Ureter (tissue), 1 donor: Measurements from ENCODE around the gene CACNA1C. TPM values are rescaled to one million over a fixed set of nuclear protein-coding genes. Genes with fewer than 3 reads are reported as not detected.

Experiments
- DNase-seq: peaks from one replicate; pipeline ENCODE4 v3.0.0-alpha.2; 2020; ENCODE audit warnings: low spot score
- total RNA-seq: library from RNA; stranded (reverse); gene quantifications from one replicate; pipeline ENCODE4 v1.2.4, GENCODE V29; 2023
- donor health status: DM: yes; HTN: yes; CAD: no.

Gene CACNA1C
- total RNA-seq, 1 donor from 2014 or later, result 30.1 TPM

DNA sequence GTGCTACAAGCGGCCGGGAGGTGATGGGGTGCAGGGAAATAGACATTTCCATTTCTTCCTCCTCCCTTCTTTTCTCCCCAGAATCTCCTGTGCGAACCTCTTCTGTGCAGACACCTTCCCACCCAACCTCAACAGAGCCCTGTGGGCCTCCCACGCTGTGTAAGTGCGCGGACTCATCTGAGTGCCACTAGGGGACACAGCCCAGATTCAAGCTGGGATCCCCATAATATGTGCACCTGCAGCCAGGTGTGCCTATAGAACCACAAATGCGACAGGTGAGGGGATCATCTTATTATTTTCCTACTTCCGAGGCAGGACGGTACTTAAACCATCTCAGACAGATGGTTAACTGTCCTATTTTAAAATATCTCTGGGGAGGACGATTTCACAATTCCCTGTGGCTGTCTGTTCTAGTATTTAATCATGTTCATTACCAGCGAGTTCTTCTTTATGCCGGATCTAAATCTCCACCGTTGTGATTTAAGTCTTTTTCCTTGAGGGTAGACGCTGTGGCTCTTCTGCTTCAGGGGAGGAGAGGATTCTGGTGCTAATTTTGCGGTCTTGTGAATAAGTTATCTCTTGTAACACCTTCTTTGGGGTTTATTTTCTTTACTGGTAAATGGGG lies 17.2 kb upstream of the CACNA1C start:
- DNase-seq, result no peak

DNA sequence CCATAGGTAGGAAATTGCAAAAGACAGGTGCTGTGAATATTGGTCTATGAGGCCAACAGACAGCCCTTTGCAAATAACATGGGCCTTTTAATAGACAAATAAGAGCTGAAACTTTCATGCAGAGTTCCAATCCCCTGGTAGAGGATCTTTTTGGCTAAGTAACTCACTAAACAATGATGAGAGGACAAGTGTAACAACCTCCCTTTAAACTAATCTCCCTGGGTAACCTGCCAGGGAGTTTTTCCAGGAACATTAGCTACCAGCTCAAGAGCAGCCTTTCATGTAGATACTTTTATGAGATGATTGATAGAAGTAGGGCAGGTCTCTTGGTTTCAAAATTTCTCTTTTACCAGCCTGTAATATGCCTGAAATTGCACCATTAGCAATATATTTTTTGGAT lies 13.8 kb upstream of the CACNA1C start:
- DNase-seq, result no peak

DNA sequence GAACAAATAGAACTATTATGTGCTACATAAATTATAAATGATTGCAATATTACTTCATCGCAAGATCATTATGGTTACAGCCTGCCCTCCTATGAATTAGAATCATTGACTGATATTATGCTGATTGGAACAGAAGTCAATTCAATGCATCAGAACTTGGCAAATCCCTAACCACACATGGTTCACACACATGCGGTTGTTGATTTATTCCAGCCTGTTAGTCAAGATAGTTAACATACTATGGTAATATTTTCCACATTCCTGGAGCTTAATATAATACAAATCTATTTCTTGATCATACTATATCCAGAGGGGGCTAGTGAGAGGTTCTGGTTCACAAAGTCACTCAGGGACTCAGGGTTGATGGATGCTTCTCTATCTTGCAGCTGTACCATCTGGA lies 9.7 kb upstream of the CACNA1C start:
- no peak for DNase-seq

- no peak for DNase-seq
Observed at GRCh38 chr12:2044165-2044564, 8.6 kb upstream of the CACNA1C start.

- DNase-seq, result no peak
Observed at GRCh38 chr12:2046957-2047356, 5.8 kb upstream of the CACNA1C start.

DNA sequence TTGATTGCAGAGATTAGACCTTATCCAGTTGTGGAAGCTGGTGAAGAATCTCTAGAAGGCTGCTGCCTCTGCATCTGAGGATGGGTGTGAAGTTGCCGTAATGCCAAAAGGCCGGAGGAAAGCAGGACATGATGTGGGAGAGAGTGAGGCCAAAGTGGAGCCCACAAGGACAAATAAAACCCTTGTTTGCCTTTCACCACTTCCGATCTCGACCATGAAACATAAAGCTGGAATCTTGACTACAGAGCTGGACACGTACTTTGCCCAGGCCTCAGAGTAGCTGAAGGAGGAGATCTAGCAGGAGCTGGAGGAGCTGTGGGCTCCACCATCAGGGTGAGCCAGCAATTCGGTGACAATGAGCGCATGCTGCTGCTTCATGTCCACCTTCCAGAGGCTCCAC lies 5.0 kb upstream of the CACNA1C start:
- no peak for DNase-seq

DNA sequence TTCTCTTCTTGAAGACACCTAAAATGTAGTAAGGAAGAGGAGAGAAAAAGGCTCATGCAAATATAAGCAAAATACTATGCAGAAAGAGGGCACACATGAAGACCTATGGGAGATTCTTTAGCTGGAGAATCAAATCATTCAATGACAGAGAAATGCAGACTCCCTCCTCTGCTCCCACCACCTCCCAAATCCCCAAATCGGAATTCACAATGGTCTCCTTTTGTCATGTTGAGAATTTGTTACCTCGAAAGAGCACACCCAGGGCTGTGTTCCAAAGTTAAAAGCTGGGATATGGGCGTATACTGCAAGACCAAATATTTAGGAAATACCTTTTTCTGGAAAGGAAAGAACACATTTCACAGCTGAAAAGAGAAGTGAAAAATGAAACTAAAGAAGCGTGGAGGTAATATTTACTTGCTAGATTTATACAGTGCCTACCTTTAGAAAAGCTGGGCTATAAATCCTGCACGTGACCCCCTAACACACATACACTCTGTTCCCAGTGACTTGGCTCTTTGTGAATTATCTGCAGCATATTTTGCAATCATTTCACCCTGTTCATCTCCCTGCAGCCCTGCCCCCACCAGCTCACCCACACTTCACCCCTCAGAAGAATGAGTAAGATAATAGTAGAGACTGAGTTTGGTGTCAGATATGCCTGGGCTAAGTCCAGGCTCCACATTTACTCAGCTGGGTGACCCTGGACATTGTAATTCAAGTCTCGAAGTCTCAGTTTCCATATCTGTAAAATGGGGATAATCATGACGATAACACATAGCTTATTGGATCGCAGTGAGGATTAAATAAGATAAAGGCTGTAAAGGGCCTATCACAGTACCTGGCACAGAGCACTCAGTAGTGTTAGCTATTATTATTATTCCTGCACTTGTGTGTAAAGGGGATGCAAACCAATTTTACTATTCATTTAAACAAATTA lies 2.9 kb upstream of the CACNA1C start:
- DNase-seq, result no peak

- no peak for DNase-seq
Observed at GRCh38 chr12:2051700-2052621, 826 bp upstream of the CACNA1C start.

DNA sequence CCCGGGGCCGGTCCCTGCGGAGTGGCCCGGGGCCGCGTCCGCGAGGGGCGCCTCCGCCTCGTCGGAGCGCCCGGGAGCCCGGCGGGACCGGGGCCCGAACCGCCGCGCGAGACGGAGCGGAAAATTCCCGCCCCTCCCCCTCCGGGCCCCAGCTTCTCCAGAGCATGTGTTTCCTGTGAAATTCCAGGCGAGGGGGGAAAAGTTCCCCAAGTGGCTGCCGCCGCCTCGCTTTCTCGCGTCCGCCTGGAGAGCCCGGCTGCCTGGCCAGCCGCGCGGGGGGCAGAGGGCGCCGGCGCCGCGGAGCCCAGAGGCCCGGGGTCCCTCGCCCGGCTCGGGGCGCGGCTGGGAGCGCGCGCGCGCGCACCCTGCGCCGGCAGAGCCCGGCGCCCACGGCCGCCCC lies 904 bp downstream of the CACNA1C start:
- no peak for DNase-seq

- DNase-seq, result no peak
Observed at GRCh38 chr12:2054091-2055018, 1.6 kb downstream of the CACNA1C start.

GRCh38 chr12:2057041-2057794 lies 4.4 kb downstream of the CACNA1C start:
- no peak for DNase-seq

GRCh38 chr12:2057795-2058408 lies 5.1 kb downstream of the CACNA1C start:
- DNase-seq, result no peak

DNA sequence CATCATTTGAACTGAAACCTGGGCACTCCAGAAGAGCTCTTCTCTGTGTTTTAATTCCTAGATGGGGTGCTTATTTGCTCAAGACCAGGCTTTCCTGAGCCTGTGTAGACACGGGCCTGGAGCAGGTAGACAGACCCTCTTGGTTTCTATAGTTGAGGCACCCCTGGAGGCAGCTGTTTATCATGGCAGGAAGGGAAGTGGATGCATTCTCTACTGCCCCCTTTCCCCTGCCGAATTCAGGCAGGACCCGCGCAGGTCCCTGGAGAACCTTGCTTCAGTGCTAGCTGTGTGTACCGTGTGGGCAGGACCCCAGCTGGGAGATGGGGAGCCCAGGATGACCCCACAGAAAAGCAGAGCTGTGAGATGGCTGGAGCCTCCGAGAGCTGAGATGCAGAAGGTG lies 6.0 kb downstream of the CACNA1C start:
- no peak for DNase-seq

DNA sequence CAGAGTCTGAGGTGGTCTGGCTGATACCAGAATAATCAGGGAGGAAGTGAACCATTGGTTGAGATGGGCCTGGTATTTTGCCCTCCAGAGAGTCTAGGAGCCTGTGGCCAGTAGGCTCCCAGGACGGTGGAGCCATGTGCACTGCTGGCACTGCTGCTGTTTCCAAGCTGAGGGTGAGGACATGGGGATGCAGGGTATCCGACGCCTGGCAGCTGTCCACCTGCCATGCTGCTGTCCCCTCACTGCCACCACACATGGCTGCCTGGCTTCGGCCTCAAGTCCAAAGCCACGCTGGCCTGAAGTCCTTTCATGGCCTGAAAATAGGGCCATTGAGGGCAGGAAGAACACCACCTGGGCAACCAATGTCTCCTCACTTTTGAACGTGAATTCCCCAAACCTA lies 8.6 kb downstream of the CACNA1C start:
- DNase-seq, result no peak

DNA sequence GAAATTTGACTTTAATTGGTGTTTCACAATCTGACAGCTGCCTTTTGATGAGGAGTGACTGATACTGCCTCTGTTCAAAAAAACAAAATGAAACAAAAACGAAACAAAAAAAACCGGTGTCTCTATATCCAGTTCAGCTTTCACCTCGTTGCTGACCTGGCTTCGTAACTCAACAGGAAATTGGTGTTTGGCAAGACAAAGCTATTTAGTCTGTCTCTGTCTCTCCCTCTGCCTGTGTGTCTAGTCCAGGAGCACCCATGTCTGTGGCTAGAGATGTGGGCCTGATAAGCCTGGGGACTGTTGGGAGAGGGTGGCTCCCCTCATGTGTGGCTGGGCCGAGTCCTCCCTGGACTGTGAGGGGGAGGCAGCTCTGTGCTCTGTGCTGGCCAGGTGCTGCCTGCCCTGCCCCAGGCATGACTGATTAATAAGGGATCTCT lies 11.3 kb downstream of the CACNA1C start:
- no peak for DNase-seq

DNA sequence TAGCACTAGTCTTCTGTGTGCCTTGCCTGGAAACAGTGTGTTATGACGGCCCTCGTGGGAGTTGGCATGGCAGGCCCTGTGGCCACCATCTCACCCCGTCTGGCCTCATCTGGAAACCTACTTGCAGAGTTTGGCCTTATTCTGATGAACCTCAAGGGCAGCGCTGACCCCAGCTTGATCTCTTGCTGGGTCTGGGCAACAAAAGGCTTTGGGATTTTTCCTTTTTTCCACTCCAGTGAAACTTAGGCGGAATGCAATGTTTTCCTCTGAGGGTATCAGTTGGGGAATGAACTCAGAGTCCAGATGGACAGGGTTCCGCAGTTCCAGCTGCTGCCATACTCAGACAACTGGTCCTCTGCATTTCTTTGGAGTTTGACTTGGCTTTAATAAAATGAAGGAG lies 15.9 kb downstream of the CACNA1C start:
- no peak for DNase-seq

DNA sequence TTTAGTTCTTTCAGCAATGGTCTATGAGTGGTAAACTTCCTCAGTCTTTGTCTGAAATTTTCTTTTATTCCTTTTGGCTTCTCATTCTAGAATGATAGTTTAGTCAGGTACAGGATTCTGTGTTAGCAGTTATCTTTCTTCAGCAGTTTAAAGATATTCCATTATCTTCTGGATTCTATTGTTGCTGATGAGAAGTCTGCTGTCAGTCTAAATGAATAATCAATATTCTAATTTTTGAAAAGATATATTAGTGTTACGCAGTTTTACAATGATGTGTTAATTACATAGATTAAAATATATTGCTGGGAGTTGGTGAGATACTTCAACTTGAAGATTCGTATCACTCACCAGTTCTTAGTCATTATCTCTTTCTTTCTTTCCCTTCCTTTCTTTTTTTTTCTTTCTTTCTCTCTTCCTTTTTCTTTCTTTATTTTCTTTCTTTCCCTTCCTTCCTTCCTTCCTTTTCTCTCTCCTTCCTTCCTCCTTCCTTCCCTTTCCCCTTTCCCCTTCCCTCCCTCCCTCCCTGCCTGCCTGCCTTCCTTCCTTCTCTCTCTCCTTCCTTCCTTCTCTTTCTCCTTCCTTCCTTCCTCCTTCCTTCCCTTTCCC lies 17.8 kb downstream of the CACNA1C start:
- DNase-seq, result no peak

- DNase-seq, result no peak
Observed at GRCh38 chr12:2074792-2075191, 22.0 kb downstream of the CACNA1C start.

DNA sequence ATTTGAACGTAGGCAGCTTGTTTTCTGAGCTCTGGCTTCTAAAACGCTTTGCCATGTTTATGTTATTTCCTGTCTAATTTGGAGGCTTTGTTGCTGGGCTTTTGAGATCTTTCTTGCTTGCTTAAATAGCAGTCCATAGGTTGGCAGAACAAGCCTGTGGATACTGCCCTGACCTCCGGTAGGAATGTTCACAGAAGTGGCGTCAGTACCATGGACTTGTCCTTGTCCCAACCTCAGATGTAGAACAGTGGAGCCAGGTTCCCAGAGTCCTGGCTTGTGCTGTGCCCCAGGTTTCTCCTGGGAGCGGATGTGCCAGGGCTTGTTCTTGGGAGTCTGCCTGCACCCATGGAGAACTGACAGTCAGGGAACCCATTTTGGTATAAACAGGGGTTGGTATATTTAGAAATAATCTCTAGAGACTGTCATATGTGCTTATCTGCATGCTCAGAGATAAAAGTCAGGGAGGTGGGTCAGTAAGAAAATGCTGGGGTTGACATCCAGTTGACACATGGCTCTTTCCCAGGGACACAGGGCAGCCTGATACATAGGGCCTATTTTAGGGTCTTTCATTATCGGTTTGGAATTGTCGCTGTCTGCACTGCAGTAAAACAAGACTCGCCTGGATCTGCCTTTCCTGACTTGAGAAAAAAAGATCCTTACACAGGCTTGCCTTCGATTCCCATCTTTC lies 22.9 kb downstream of the CACNA1C start:
- no peak for DNase-seq
